SU-DHL-6 (cell line): ENCODE data around the gene VSX2.

Experiments used
- H2AFZ ChIP-seq: fragments of 200-600 bp; sonication (generic); 2 replicates; pipeline ENCODE4 v1.6.1; 2014; ENCODE audit warnings: low read depth, mild to moderate bottlenecking, moderate library complexity, mixed read lengths, antibody characterized with exemption, low read length; ENCODE audit not compliant: severe bottlenecking
- H3F3A ChIP-seq: fragments of 200-600 bp; shearing (Covaris generic); 2 replicates; pipeline ENCODE4 v1.6.0; 2016; ENCODE audit warnings: antibody characterized with exemption, mild to moderate bottlenecking; ENCODE audit not compliant: insufficient read depth
- H3K27ac ChIP-seq: fragments of 200-600 bp; sonication (generic); 2 replicates; pipeline ENCODE4 v1.5.1; 2016; ENCODE audit warnings: low read depth, mild to moderate bottlenecking, low read length, moderate library complexity, mixed read lengths
- H3K27me3 ChIP-seq: fragments of 200-600 bp; sonication (generic), shearing (Covaris generic); 2 replicates; pipeline ENCODE4 v1.6.0; 2014; ENCODE audit warnings: mild to moderate bottlenecking, low read length
- H3K36me3 ChIP-seq: fragments of 200-600 bp; sonication (generic); 2 replicates; pipeline ENCODE4 v1.6.1; 2014; ENCODE audit warnings: mild to moderate bottlenecking, low read length, mixed read lengths
- H3K4me2 ChIP-seq: fragments of 300-600, 200-600 bp; shearing (Covaris generic), sonication (generic); 2 replicates; pipeline ENCODE4 v1.6.0; 2014; ENCODE audit warnings: low read length, low read depth, mild to moderate bottlenecking; ENCODE audit not compliant: poor library complexity, severe bottlenecking
- H3K4me3 ChIP-seq: fragments of 200-600 bp; sonication (generic); 2 replicates; pipeline ENCODE4 v1.5.1; 2014; ENCODE audit warnings: antibody characterized with exemption, low read length, mild to moderate bottlenecking, mixed read lengths; ENCODE audit not compliant: insufficient read depth, poor library complexity, severe bottlenecking
- H3K79me2 ChIP-seq: fragments of 200-600 bp; sonication (generic); 2 replicates; pipeline ENCODE4 v1.6.1; 2014; ENCODE audit warnings: mild to moderate bottlenecking, low read length, moderate library complexity; ENCODE audit not compliant: insufficient read depth
- H3K9ac ChIP-seq: fragments of 200-600 bp; sonication (generic); 2 replicates; pipeline ENCODE4 v1.7.0; 2014; ENCODE audit warnings: mild to moderate bottlenecking, low read length
- H3K9me2 ChIP-seq: fragments of 200-600 bp; sonication (generic); replicated peaks from 2 replicates; pipeline ENCODE4 v1.6.1; 2014; ENCODE audit warnings: low read length; ENCODE audit not compliant: insufficient read depth
- H3K9me3 ChIP-seq: fragments of 200-600 bp; sonication (generic); 2 replicates; pipeline ENCODE4 v1.6.1; 2014; ENCODE audit warnings: low read length, mixed read lengths; ENCODE audit not compliant: insufficient read depth
- H4K20me1 ChIP-seq: fragments of 200-600 bp; sonication (generic); 2 replicates; pipeline ENCODE4 v1.6.1; 2014; ENCODE audit warnings: low read depth, mild to moderate bottlenecking, antibody characterized with exemption, low read length, moderate library complexity, mixed read lengths
- EZH2phosphoT487 ChIP-seq: fragments of 200-600 bp; sonication (generic), shearing (Covaris generic); conservative IDR thresholded peaks from 2 replicates; pipeline ENCODE4 v1.6.1; 2018; ENCODE audit warnings: mild to moderate bottlenecking, antibody characterized with exemption, low read length, moderate library complexity, mixed read lengths
- TF ChIP-seq, protein P1 (sequence below): fragments of 200-600 bp; sonication (generic); IDR thresholded peaks from one replicate; pipeline ENCODE4 v1.5.1; 2017; ENCODE audit warnings: antibody characterized with exemption, mild to moderate bottlenecking, low read length, moderate library complexity; ENCODE audit not compliant: insufficient read depth, poor library complexity, severe bottlenecking

The VSX2 gene

DNA sequence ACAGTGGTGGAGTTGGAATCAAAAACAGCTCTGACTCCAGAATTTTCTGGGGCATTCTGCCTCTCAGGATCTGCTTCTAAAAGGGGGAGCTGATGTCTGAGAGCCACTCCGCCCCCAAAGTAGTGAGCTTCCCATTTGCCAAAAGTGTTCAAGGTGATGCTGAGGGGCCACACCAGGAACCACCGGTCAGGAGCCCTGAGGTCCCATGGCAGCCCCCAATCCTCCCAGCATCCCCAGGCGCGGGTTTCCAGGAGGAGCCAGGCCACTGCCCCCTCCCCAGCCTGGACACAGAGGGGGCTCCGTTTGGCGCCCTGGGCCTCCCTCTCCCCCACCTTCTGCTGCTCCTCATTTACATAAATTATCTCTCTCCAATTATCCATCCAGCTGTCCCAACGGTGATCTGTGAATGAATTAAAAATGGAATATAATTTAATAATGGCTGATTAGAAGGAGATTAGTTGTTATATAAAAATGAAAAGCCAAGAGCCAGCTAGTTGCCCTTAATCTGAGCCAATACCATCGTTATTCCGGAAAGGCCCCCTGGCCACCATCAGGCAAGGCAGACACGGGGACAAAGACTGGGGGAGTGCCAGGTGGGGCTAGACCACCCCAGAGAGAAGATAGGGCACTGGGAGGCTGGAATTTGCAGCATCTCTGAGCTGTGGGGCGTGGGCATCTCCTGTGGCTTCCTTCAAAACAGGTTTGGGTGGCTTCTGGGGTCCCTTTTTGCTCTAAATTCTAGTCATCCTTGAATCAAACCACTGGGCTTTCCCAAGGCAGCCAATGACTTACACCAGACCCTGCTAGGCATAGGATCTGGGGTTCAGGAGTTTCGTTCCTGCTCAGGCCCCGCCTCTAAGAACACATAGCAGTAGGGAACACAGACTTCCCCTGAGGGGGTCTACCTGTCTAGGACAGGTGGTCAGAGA, 19.7 kb upstream of the VSX2 start:
- Histone ChIP-seq H3K9me2 (no peaks in the 10 kb centered on the region), H3K36me3 (no peaks in the 10 kb centered on the region), H3K4me2 (no peak overlapping the region), H3K27ac (no peak overlapping the region), H3F3A (no peaks in the 10 kb centered on the region), H3K4me3 (no peak overlapping the region), H4K20me1 (no peaks in the 10 kb centered on the region), H3K9ac (no peak overlapping the region), H3K79me2 (no peaks in the 10 kb centered on the region), H3K27me3 (no peaks in the 10 kb centered on the region), H3K9me3 (no peaks in the 10 kb centered on the region), H2AFZ (no peak overlapping the region)
- TF ChIP-seq, protein P1, sequence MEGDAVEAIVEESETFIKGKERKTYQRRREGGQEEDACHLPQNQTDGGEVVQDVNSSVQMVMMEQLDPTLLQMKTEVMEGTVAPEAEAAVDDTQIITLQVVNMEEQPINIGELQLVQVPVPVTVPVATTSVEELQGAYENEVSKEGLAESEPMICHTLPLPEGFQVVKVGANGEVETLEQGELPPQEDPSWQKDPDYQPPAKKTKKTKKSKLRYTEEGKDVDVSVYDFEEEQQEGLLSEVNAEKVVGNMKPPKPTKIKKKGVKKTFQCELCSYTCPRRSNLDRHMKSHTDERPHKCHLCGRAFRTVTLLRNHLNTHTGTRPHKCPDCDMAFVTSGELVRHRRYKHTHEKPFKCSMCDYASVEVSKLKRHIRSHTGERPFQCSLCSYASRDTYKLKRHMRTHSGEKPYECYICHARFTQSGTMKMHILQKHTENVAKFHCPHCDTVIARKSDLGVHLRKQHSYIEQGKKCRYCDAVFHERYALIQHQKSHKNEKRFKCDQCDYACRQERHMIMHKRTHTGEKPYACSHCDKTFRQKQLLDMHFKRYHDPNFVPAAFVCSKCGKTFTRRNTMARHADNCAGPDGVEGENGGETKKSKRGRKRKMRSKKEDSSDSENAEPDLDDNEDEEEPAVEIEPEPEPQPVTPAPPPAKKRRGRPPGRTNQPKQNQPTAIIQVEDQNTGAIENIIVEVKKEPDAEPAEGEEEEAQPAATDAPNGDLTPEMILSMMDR = no peak
- no peak for TF ChIP-seq EZH2phosphoT487

DNA sequence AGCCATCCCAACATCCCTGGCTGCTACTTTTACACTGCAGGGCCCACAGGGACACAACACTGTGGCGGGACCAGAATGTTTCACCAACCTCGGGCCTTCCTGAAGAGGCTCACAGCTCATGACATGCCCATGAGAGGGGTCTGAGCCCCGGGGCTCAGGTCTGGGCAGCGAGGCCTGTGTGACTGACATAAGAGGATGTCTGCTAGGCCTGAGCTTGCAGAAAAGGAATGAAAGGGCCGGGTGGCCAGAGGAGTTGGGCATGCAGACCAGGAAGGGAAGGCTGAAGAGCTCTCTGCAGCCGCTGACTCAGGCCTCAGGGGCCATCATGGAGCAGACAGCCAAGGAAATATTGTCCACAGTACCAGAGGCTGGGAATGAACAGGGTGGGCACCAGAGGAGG, 18.3 kb upstream of the VSX2 start:
- no peaks in the 10 kb centered on the region for H3F3A ChIP-seq
- H2AFZ ChIP-seq = no peak overlapping the region
- H3K36me3 ChIP-seq = no peaks in the 10 kb centered on the region
- TF ChIP-seq, protein P1 = no peak
- no peak for TF ChIP-seq EZH2phosphoT487
- H3K4me2 ChIP-seq = no peak overlapping the region
- no peaks in the 10 kb centered on the region for H3K9me2 ChIP-seq
- H3K9ac ChIP-seq = no peak overlapping the region
- H3K4me3 ChIP-seq = no peak overlapping the region
- H4K20me1 ChIP-seq = no peaks in the 10 kb centered on the region
- H3K27me3 ChIP-seq = no peaks in the 10 kb centered on the region
- no peaks in the 10 kb centered on the region for H3K79me2 ChIP-seq
- H3K27ac ChIP-seq = no peak overlapping the region
- H3K9me3 ChIP-seq = no peaks in the 10 kb centered on the region

DNA sequence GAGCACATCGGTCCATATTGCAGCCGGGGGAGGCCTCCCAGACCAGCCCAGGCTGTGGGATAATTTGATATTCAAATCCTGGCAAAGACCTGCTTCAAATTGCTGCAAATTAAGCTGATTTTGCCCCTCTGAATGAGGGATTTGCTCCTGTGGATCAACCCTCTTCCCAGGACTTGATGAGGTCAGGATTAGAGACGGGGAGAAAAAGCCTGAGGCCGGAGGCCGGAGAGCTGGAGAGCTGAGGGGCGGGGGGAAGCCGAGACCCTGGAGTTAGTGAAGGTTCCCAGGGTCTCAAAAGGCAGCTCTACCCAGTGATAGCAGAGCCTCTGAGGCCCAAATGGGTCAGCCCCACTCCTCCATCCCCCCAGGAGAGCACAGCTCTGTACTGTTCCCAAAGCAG, 17.5 kb upstream of the VSX2 start:
- Histone ChIP-seq H3K4me3 (no peak overlapping the region), H3K27ac (no peak overlapping the region), H4K20me1 (no peaks in the 10 kb centered on the region), H3K9me3 (no peaks in the 10 kb centered on the region), H3K36me3 (no peaks in the 10 kb centered on the region), H3K79me2 (no peaks in the 10 kb centered on the region), H3K9me2 (no peaks in the 10 kb centered on the region), H2AFZ (no peak overlapping the region), H3F3A (no peaks in the 10 kb centered on the region), H3K9ac (no peak overlapping the region), H3K4me2 (no peak overlapping the region), H3K27me3 (no peaks in the 10 kb centered on the region)
- no peak for TF ChIP-seq EZH2phosphoT487
- TF ChIP-seq, protein P1 = no peak
